Body of pancreas (tissue), 4 donors: ENCODE measurements around the gene CHRNG.

Experiments used
- POLR2A ChIP-seq, 3 donors: fragments of 450-650 bp; IDR thresholded peaks; one replicate each; pipeline ENCODE4 v1.6.1; 2016; ENCODE audit warnings: antibody characterized with exemption in 3 of 3, mild to moderate bottlenecking in 2 of 3
- TF ChIP-seq, protein P1 (sequence below), 7 experiments: fragments of 450-650 bp in 4 of 7; fragments of 200-600 bp in 3 of 7; sonication (generic) in 3 of 7; IDR thresholded peaks; one replicate each; pipeline ENCODE4 v1.5.1; 2016 to 2019; ENCODE audit warnings: antibody characterized with exemption in 7 of 7

DNA sequence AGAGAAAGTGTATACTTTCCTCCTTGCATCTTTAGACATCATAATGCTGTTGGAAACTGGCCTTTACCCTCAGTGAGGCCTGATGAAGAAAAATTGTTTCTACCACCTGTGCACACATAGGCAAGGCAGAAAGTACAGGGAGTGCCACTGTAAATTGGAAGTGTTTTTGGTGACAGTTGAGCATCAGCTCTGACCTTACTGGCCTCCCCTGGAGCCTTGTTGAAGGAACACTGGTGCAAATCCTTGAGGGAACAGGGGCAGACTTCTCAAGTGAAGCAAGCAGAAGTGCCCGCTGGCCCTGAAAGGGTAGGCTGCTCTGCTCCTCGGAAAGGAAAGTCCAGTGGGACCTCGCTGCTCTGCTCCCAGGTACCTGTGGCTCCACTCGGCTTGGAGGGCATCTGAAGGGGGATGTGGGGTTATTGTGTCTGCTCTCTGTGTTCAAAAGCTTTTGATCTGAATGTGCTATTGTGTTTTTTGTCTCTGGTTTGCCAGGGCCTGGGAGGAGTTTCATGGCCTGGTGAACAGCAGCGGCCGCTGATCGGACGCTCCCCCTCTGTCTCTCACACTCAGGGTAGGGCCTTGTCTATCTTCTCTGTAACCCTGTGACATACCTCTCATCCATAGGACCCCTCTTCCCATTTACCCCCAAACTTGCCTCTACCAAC, 34.4 kb downstream of the CHRNG start:
- TF ChIP-seq, protein P1, sequence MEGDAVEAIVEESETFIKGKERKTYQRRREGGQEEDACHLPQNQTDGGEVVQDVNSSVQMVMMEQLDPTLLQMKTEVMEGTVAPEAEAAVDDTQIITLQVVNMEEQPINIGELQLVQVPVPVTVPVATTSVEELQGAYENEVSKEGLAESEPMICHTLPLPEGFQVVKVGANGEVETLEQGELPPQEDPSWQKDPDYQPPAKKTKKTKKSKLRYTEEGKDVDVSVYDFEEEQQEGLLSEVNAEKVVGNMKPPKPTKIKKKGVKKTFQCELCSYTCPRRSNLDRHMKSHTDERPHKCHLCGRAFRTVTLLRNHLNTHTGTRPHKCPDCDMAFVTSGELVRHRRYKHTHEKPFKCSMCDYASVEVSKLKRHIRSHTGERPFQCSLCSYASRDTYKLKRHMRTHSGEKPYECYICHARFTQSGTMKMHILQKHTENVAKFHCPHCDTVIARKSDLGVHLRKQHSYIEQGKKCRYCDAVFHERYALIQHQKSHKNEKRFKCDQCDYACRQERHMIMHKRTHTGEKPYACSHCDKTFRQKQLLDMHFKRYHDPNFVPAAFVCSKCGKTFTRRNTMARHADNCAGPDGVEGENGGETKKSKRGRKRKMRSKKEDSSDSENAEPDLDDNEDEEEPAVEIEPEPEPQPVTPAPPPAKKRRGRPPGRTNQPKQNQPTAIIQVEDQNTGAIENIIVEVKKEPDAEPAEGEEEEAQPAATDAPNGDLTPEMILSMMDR (IDR thresholded peaks at IDR 0.05), result no peak
- TF ChIP-seq POLR2A (IDR thresholded peaks at IDR 0.05), result no peak
